Stomach smooth muscle (tissue), 2 donors: ENCODE data around the gene FHIP1A.

Source experiments
- H3K27ac ChIP-seq: one replicate; pipeline ENCODE4 v1.7.0; 2013; ENCODE audit warnings: mild to moderate bottlenecking, low read length, inconsistent platforms
- H3K27me3 ChIP-seq, 2 donors: one replicate each; pipeline ENCODE4 v1.7.0; 2013; ENCODE audit warnings: low read length in 2 of 2; ENCODE audit not compliant: insufficient read depth in 2 of 2, control insufficient read depth in 1 of 2
- H3K36me3 ChIP-seq, 2 donors: one replicate each; pipeline ENCODE4 v1.7.0; 2013; ENCODE audit warnings: low read length in 2 of 2; ENCODE audit not compliant: control insufficient read depth in 2 of 2, insufficient read depth in 2 of 2
- H3K4me1 ChIP-seq: one replicate; pipeline ENCODE4 v1.7.0; 2013; ENCODE audit warnings: low read length; ENCODE audit not compliant: control insufficient read depth, insufficient read depth
- H3K4me3 ChIP-seq, 2 donors: one replicate each; pipeline ENCODE4 v1.7.0; 2013; ENCODE audit warnings: low read length in 2 of 2
- H3K9ac ChIP-seq, 2 donors: one replicate each; pipeline ENCODE4 v1.7.0; 2013; ENCODE audit warnings: low read length in 2 of 2, mild to moderate bottlenecking in 1 of 2
- H3K9me3 ChIP-seq, 2 donors: one replicate each; pipeline ENCODE4 v1.7.0; 2013; ENCODE audit warnings: low read length in 2 of 2; ENCODE audit not compliant: control insufficient read depth in 2 of 2
- donor health status: healthy.
- donor health status: Pancreatic carcinoma.

Gene FHIP1A

DNA sequence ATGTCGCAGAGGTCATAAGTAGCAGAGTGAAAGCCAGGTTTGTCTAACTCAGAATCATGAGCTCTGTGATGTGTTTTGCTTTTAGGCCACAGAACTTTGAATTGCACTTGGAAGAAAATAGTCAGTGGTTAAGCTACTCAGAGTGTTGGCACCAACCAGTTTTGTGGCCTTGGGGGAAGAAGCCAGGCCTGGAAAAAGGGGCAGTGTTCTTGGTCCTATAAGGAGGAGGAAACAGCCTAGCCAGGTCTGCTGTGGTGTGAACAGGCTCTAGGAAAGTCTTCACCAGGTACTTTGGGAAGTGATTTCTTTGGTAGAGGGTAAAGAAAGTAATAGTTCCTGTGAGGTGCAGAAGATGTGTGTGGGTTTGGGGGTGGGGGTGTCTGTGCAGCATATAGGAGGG is 49.2 kb downstream of the FHIP1A start:
- Histone ChIP-seq H3K27me3 (no peaks in the 10 kb centered on the region), H3K4me1 (no peaks in the 10 kb centered on the region), H3K4me3 (no peak overlapping the region), H3K27ac (no peak overlapping the region), H3K9me3 (no peaks in the 10 kb centered on the region), H3K9ac (no peak overlapping the region), H3K36me3 (no peaks in the 10 kb centered on the region)
